Osteoblast (primary cell): Measurements from ENCODE around the gene PARL. TPM values are rescaled to one million over a fixed set of nuclear protein-coding genes. Genes with fewer than 3 reads are reported as not detected.

Experiments
- DNase-seq: peaks from one replicate; pipeline ENCODE4 v3.0.0; 2011; ENCODE audit warnings: low spot score, mixed read lengths; ENCODE audit not compliant: insufficient read length; ENCODE audit errors: missing footprints
- H2AFZ ChIP-seq: 2 replicates; pipeline ENCODE4 v1.6.0; 2011; ENCODE audit warnings: mild to moderate bottlenecking, low read length
- H3K27ac ChIP-seq: 2 replicates; pipeline ENCODE4 v1.5.1; 2011; ENCODE audit warnings: mild to moderate bottlenecking, low read depth, low read length, moderate library complexity
- H3K27me3 ChIP-seq: 2 replicates; pipeline ENCODE4 v1.6.0; 2012; ENCODE audit warnings: mild to moderate bottlenecking, control low read depth, inconsistent platforms, low read length, moderate library complexity; ENCODE audit not compliant: insufficient read depth
- H3K36me3 ChIP-seq: 2 replicates; pipeline ENCODE4 v1.5.1; 2011; ENCODE audit warnings: mild to moderate bottlenecking, low read length, control low read depth, moderate library complexity; ENCODE audit not compliant: insufficient read depth
- H3K4me1 ChIP-seq: 2 replicates; pipeline ENCODE4 v1.5.1; 2011; ENCODE audit warnings: mild to moderate bottlenecking, low read length, control low read depth, moderate library complexity; ENCODE audit not compliant: insufficient read depth
- H3K4me2 ChIP-seq: 2 replicates; pipeline ENCODE4 v1.6.0; 2011; ENCODE audit warnings: mild to moderate bottlenecking, low read length; ENCODE audit not compliant: insufficient read depth
- H3K4me3 ChIP-seq: fragments of 200-600 bp; sonication (generic); 3 replicates; pipeline ENCODE4 v1.5.1; 2012; ENCODE audit warnings: mild to moderate bottlenecking, low read length, inconsistent platforms; ENCODE audit not compliant: insufficient read depth
- H3K79me2 ChIP-seq: 2 replicates; pipeline ENCODE4 v1.6.0; 2012; ENCODE audit warnings: mild to moderate bottlenecking, low read length, control low read depth, inconsistent platforms; ENCODE audit not compliant: insufficient read depth
- H3K9me3 ChIP-seq: 2 replicates; pipeline ENCODE4 v1.5.1; 2011; ENCODE audit warnings: low read depth, low read length, control low read depth
- H4K20me1 ChIP-seq: 2 replicates; pipeline ENCODE4 v1.6.0; 2012; ENCODE audit warnings: mild to moderate bottlenecking, low read length, control low read depth; ENCODE audit not compliant: insufficient read depth
- total RNA-seq: library from RNA; depleted of rRNA; stranded (reverse); fragments of >200 nt; gene quantifications from 2 replicates; pipeline ENCODE4 v1.2.3, GENCODE V29; 2012
- TF ChIP-seq, protein P1 (sequence below): IDR thresholded peaks from 2 replicates; pipeline ENCODE4 v1.5.1; 2011; ENCODE audit warnings: mild to moderate bottlenecking, low read depth, low read length, moderate library complexity; ENCODE audit errors: extremely low read depth

PARL gene
- total RNA-seq, 1 donor = 34.0 TPM

DNA sequence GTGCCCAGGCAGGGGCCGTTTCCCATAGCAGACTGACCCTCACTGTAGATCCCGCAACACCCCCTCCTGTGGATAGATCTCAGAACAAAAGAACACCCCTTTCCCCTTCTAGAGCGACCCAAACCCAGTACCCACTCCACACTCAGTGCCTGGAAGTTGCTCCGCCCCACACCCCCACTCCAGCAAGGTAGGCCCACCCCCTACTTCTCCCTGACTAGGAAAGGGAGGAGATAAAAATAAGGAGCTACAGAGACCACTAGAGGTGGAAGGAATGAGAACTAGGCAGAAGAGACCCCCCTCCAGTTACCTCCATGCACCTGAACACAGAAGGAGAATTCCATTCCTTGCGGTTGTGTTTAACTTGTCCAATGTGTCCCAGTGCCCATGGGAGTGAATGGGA is 30.2 kb upstream of the PARL start:
- Histone ChIP-seq H3K4me3 (no peak overlapping the region), H3K9me3 (no peaks in the 10 kb centered on the region), H3K36me3 (peaks cover 4% of the 10 kb centered on the region), H3K79me2 (no peaks in the 10 kb centered on the region), H4K20me1 (no peaks in the 10 kb centered on the region), H2AFZ (no peak overlapping the region), H3K27ac (no peak overlapping the region), H3K4me2 (no peak overlapping the region), H3K4me1 (no peaks in the 10 kb centered on the region), H3K27me3 (peaks cover 5% of the 10 kb centered on the region)
- no peak for DNase-seq
- TF ChIP-seq, protein P1, sequence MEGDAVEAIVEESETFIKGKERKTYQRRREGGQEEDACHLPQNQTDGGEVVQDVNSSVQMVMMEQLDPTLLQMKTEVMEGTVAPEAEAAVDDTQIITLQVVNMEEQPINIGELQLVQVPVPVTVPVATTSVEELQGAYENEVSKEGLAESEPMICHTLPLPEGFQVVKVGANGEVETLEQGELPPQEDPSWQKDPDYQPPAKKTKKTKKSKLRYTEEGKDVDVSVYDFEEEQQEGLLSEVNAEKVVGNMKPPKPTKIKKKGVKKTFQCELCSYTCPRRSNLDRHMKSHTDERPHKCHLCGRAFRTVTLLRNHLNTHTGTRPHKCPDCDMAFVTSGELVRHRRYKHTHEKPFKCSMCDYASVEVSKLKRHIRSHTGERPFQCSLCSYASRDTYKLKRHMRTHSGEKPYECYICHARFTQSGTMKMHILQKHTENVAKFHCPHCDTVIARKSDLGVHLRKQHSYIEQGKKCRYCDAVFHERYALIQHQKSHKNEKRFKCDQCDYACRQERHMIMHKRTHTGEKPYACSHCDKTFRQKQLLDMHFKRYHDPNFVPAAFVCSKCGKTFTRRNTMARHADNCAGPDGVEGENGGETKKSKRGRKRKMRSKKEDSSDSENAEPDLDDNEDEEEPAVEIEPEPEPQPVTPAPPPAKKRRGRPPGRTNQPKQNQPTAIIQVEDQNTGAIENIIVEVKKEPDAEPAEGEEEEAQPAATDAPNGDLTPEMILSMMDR = no peak

DNA sequence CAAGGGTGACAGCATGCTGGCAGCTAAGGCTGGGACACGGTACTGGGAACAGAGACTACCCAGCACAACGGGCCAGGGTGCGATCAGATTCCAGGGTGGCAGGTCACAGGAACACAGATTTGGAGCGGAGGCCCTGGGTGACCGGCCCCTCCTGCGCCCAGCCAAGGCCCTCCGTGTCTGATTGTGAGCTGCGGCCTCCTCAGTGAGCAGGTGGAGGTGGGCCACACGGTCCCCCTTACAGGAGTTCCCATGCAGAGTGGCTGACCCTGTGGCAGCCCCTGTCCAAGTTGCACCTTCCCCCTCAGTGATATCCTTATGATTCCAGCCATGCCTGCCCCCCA is 28.9 kb upstream of the PARL start:
- Histone ChIP-seq H4K20me1 (no peaks in the 10 kb centered on the region), H3K9me3 (no peaks in the 10 kb centered on the region), H3K27me3 (peaks cover 5% of the 10 kb centered on the region), H3K27ac (no peak overlapping the region), H3K36me3 (no peaks in the 10 kb centered on the region), H2AFZ (no peak overlapping the region), H3K4me3 (no peak overlapping the region), H3K4me2 (no peak overlapping the region), H3K4me1 (no peaks in the 10 kb centered on the region), H3K79me2 (no peaks in the 10 kb centered on the region)
- no peak for DNase-seq
- TF ChIP-seq, protein P1 = no peak

DNA sequence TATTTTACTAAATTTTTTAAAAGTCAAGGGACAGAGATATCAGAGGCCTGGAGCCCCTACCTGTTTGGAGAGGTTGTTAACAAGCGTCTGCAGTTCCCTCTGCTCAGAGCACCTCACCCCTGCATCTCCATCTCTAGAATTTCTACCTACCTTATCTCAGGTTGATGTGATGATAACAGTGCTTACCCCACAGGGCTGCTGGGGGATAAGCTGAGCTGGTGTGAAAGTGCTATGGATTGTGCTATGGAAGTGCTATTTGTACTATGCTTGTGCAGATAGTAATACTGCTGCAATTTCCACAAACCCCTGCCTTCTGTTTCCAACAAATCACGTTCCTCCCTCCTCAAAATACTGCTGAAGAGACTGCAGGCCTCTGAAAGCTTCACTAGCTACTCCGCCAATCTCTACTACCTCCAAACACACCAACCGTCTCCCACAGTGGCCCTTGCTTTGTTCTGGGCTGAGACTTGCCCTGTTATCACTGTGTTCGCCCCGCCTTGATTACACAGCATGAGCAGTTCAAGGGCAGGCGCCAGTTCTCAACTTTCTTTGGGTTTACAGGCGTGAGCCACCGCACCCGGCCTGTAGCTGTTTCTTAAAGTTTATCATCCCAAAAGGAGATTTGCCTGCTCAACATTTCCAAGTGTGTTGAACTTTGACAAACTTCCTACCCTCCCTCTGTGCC is 28.4 kb upstream of the PARL start:
- Histone ChIP-seq H3K4me1 (no peaks in the 10 kb centered on the region), H3K36me3 (no peaks in the 10 kb centered on the region), H3K27ac (no peak overlapping the region), H2AFZ (no peak overlapping the region), H3K79me2 (no peaks in the 10 kb centered on the region), H4K20me1 (no peaks in the 10 kb centered on the region), H3K4me2 (no peak overlapping the region), H3K9me3 (no peaks in the 10 kb centered on the region), H3K4me3 (no peak overlapping the region), H3K27me3 (peaks cover 5% of the 10 kb centered on the region)
- no peak for DNase-seq
- TF ChIP-seq, protein P1 = no peak

DNA sequence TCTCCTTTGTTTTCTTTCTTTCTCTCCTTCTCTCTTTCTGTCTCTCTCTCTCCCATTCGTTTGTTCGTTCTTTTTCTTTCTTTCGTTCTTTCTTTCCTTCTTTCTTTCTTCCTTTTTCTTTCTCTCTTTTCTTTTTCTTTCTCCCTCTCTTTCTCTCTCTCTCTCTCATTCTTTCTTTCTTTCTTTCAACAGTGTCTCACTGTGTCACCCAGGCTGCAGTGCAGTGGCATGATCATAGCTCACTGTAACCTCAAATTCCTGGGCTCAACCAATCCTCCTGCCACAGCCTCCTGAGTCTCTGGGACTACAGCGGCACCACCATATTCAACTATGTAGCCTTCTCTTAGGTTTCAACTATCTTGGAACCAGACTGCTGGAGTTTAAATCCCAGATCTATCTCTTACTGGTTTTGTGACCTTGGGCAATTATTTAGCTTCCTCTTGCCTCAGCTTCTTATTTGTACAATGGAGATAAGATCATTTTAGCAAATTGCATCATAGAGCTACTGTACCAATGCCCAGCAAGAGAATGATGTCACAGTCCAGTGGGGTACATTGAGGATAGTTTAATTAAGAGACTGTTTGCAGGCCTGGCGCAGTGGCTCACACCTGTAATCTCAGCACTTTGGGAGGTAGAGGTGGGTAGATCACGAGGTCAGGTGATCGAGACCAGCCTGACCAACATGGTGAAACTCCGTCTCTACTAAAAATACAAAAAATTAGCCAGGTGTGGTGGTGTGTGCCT is 27.3 kb upstream of the PARL start:
- H3K4me2 ChIP-seq = no peak overlapping the region
- H3K4me1 ChIP-seq = no peaks in the 10 kb centered on the region
- no peak overlapping the region for H2AFZ ChIP-seq
- DNase-seq = no peak
- no peaks in the 10 kb centered on the region for H3K9me3 ChIP-seq
- peaks cover 5% of the 10 kb centered on the region for H3K27me3 ChIP-seq
- TF ChIP-seq, protein P1 = no peak
- no peak overlapping the region for H3K4me3 ChIP-seq
- no peak overlapping the region for H3K27ac ChIP-seq
- no peaks in the 10 kb centered on the region for H3K79me2 ChIP-seq
- H4K20me1 ChIP-seq = no peaks in the 10 kb centered on the region
- H3K36me3 ChIP-seq = no peaks in the 10 kb centered on the region
